Caki2 (cell line): ENCODE results near the gene SFT2D1. TPM values are rescaled to one million over a fixed set of nuclear protein-coding genes. Genes with fewer than 3 reads are reported as not detected.

ENCODE experiments used
- DNase-seq: peaks from one replicate; pipeline ENCODE4 v3.0.0-alpha.2; 2015; ENCODE audit warnings: low read depth
- in situ Hi-C: cut with HindIII; loops from 2 replicates; pipeline ENCODE4 v1.10.0; 2016; ENCODE audit warnings: low sequenced_read_pairs, low pct_unique_long_range_greater_than_20kb, mixed read lengths
- total RNA-seq: library from RNA; depleted of rRNA; stranded (reverse); fragments of >200 nt; shearing (Covaris generic); gene quantifications from 2 replicates; pipeline ENCODE4 v1.2.3, GENCODE V29; 2014; ENCODE audit warnings: low replicate concordance

The SFT2D1 gene
- total RNA-seq, 1 experiment from 2014 or later: 23.1 TPM

- no peak for DNase-seq
- in situ Hi-C loops: no loop called here
These were observed 48.4 kb downstream of the SFT2D1 start for GRCh38 chr6:166293731-166294584.

- in situ Hi-C loops: no loop called here
- DNase-seq: no peak
These were observed 52.9 kb downstream of the SFT2D1 start for GRCh38 chr6:166289207-166290060.

GRCh38 chr6:166286839-166287271 is 55.5 kb downstream of the SFT2D1 start:
- DNase-seq: no peak
- in situ Hi-C loops: no loop called here

- DNase-seq: no peak
- in situ Hi-C loops: no loop called here
These were observed 57.1 kb downstream of the SFT2D1 start for GRCh38 chr6:166285233-166285632.

- DNase-seq: no peak
- in situ Hi-C loops: no loop called here
These were observed 57.7 kb downstream of the SFT2D1 start for GRCh38 chr6:166284640-166285039.

- in situ Hi-C loops: no loop called here
- no peak for DNase-seq
These were observed 59.8 kb downstream of the SFT2D1 start for GRCh38 chr6:166282394-166283032.

GRCh38 chr6:166281104-166281503 is 61.2 kb downstream of the SFT2D1 start:
- no peak for DNase-seq
- in situ Hi-C loops: no loop called here

- in situ Hi-C loops: no loop called here
- no peak for DNase-seq
These were observed 63.0 kb downstream of the SFT2D1 start for GRCh38 chr6:166279393-166279679.

GRCh38 chr6:166278579-166279392 is 63.6 kb downstream of the SFT2D1 start:
- DNase-seq: no peak
- in situ Hi-C loops: no loop called here

- in situ Hi-C loops: no loop called here
- no peak for DNase-seq
These were observed 64.3 kb downstream of the SFT2D1 start for GRCh38 chr6:166277892-166278578.

- no peak for DNase-seq
- in situ Hi-C loops: no loop called here
These were observed 65.3 kb downstream of the SFT2D1 start for GRCh38 chr6:166277018-166277417.

- in situ Hi-C loops: no loop called here
- DNase-seq: peak; percentile 46
These were observed 66.6 kb downstream of the SFT2D1 start for GRCh38 chr6:166275714-166276166.

- in situ Hi-C loops: no loop called here
- DNase-seq: no peak
These were observed 67.5 kb downstream of the SFT2D1 start for GRCh38 chr6:166274739-166275370.

- DNase-seq: no peak
- in situ Hi-C loops: no loop called here
These were observed 68.2 kb downstream of the SFT2D1 start for GRCh38 chr6:166274163-166274562.

GRCh38 chr6:166271376-166271765 is 71.0 kb downstream of the SFT2D1 start:
- in situ Hi-C loops: no loop called here

GRCh38 chr6:166270706-166271375 is 71.5 kb downstream of the SFT2D1 start:
- in situ Hi-C loops: no loop called here
- no peak for DNase-seq

More at GRCh38 chr6:166271376-166271765, 71.0 kb downstream of the SFT2D1 start:
- no peak for DNase-seq
